Mucosa of descending colon (tissue), 3 donors: Measurements from ENCODE around the gene UBE2J2. TPM values are rescaled to one million over a fixed set of nuclear protein-coding genes. Genes with fewer than 3 reads are reported as not detected.

Source experiments
- ATAC-seq: fragments of 200-7000 bp; cut with Tn5 transposase; one replicate; pipeline ENCODE4 v1.9.1; 2020; ENCODE audit warnings: mild to moderate bottlenecking, moderate library complexity
- DNase-seq, 3 donors: peaks; one replicate each; pipeline ENCODE4 v3.0.0-alpha.2; 2020
- H3K36me3 ChIP-seq: fragments of 200-600 bp; one replicate; pipeline ENCODE4 v1.8.0; 2021; ENCODE audit warnings: low read depth, mild to moderate bottlenecking
- H3K4me1 ChIP-seq: fragments of 200-600 bp; one replicate; pipeline ENCODE4 v1.8.0; 2021; ENCODE audit warnings: low read depth, mild to moderate bottlenecking
- H3K4me3 ChIP-seq: fragments of 200-600 bp; one replicate; pipeline ENCODE4 v1.8.0; 2021; ENCODE audit warnings: mild to moderate bottlenecking
- H3K9me3 ChIP-seq: fragments of 200-600 bp; one replicate; pipeline ENCODE4 v1.8.0; 2021; ENCODE audit warnings: mild to moderate bottlenecking
- CTCF ChIP-seq: fragments of 200-600 bp; IDR thresholded peaks from one replicate; pipeline ENCODE4 v1.8.0; 2022; ENCODE audit warnings: antibody characterized with exemption, mild to moderate bottlenecking
- intact Hi-C, 2 donors: fragments of 100-400 bp; cut with DNase I in 1 of 2; cut with micrococcal nuclease in 1 of 2; formaldehyde crosslinking; loops; one replicate each; pipeline versions ENCODE4 v1.11.0 to v1.11.1; 2022; cut with DNase I, micrococcal nuclease
- total RNA-seq, 3 donors: library from RNA; stranded (reverse); fragmentation: NEBNext Ultra II Directional in 2 of 3; extraction: Animal tissue kit (Norgen Biotek cat#: 25700) in 2 of 3; gene quantifications; one replicate each; pipeline versions ENCODE4 v1.2.1 to v1.2.4, GENCODE V29; 2021 to 2023
- donor health status: DM: no; HTN: no; CAD: no; lungs with moderate emphysema.
- donor health status: DM: no; HTN: no; CAD: no.
- donor health status: DM: no; HTN: yes; CAD: no.

The UBE2J2 gene
- total RNA-seq, 3 donors from 2014 or later, result 49.8 to 65.8 (median 61.1) TPM

- Histone ChIP-seq H3K36me3 (no peaks in the 10 kb centered on the region), H3K9me3 (no peaks in the 10 kb centered on the region), H3K4me3 (peak overlapping the region; percentile 45), H3K4me1 (peaks cover 39% of the 10 kb centered on the region)
- intact Hi-C loops, result no loop called here
- ATAC-seq, result no peak
- TF ChIP-seq CTCF, result no peak
- DNase-seq, result peak in 2 of 3 donors; percentile 61 to 75
Observed at GRCh38 chr1:1307261-1307922, 33.7 kb upstream of the UBE2J2 start.

GRCh38 chr1:1306661-1307260 is 33.1 kb upstream of the UBE2J2 start:
- Histone ChIP-seq H3K9me3 (no peaks in the 10 kb centered on the region), H3K4me1 (peaks cover 39% of the 10 kb centered on the region), H3K4me3 (peak overlapping the region; percentile 45), H3K36me3 (no peaks in the 10 kb centered on the region)
- TF ChIP-seq CTCF, result no peak
- ATAC-seq, result no peak
- intact Hi-C loops, result no loop called here
- no peak for DNase-seq

- no peak for TF ChIP-seq CTCF
- no peak overlapping the region for H3K4me3 ChIP-seq
- intact Hi-C loops, result no loop called here
- ATAC-seq (no peak), DNase-seq (no peak)
- H3K9me3 ChIP-seq, result no peaks in the 10 kb centered on the region
- peaks cover 39% of the 10 kb centered on the region for H3K4me1 ChIP-seq
- no peaks in the 10 kb centered on the region for H3K36me3 ChIP-seq
Observed at GRCh38 chr1:1306070-1306660, 32.5 kb upstream of the UBE2J2 start.

GRCh38 chr1:1305300-1306069 is 31.8 kb upstream of the UBE2J2 start:
- Histone ChIP-seq H3K36me3 (no peaks in the 10 kb centered on the region), H3K9me3 (no peaks in the 10 kb centered on the region), H3K4me1 (peaks cover 39% of the 10 kb centered on the region), H3K4me3 (no peak overlapping the region)
- no peak for TF ChIP-seq CTCF
- DNase-seq (peak; percentile 85 to 88 (median 87)), ATAC-seq (peak; percentile 40)
- intact Hi-C loops, result no loop called here

- Histone ChIP-seq H3K9me3 (no peaks in the 10 kb centered on the region), H3K4me3 (no peak overlapping the region), H3K36me3 (no peaks in the 10 kb centered on the region), H3K4me1 (peaks cover 35% of the 10 kb centered on the region)
- peak; percentile 78 to 86 (median 78) for DNase-seq
- TF ChIP-seq CTCF, result no peak
- ATAC-seq, result peak; percentile 6
- intact Hi-C loops, result no loop called here
Observed at GRCh38 chr1:1304331-1305299, 31.0 kb upstream of the UBE2J2 start.
